H9 (cell line): ENCODE measurements around the gene SLC9A2. TPM values are rescaled to one million over a fixed set of nuclear protein-coding genes. Genes with fewer than 3 reads are reported as not detected.

Source experiments
- DNase-seq: peaks from one replicate; pipeline ENCODE4 v3.0.0-alpha.2; 2017
- H2AFZ ChIP-seq: one replicate; pipeline ENCODE4 v1.6.1; 2013; ENCODE audit warnings: mild to moderate bottlenecking, low read length, control low read depth, moderate library complexity
- H2AK5ac ChIP-seq: 2 replicates; pipeline ENCODE4 v1.6.1; 2013; ENCODE audit warnings: low read length, control low read depth, mixed read lengths; ENCODE audit not compliant: insufficient read length
- H2BK120ac ChIP-seq: one replicate; pipeline ENCODE4 v1.6.1; 2013; ENCODE audit warnings: low read depth, mild to moderate bottlenecking, low read length, control low read depth, inconsistent platforms; ENCODE audit not compliant: poor library complexity, severe bottlenecking
- H2BK12ac ChIP-seq: 2 replicates; pipeline ENCODE4 v1.6.1; 2013; ENCODE audit warnings: low read length, control low read depth, mixed read lengths, low read depth; ENCODE audit not compliant: insufficient read length
- H2BK15ac ChIP-seq: 2 replicates; pipeline ENCODE4 v1.6.1; 2013; ENCODE audit warnings: low read depth, low read length, control low read depth
- H2BK20ac ChIP-seq: one replicate; pipeline ENCODE4 v1.6.1; 2013; ENCODE audit warnings: low read depth, mild to moderate bottlenecking, low read length, control low read depth, inconsistent platforms; ENCODE audit not compliant: poor library complexity, severe bottlenecking
- H2BK5ac ChIP-seq: 2 replicates; pipeline ENCODE4 v1.6.1; 2013; ENCODE audit warnings: low read length, control low read depth, mixed read lengths; ENCODE audit not compliant: insufficient read length
- H3K14ac ChIP-seq: 2 replicates; pipeline ENCODE4 v1.6.1; 2013; ENCODE audit warnings: low read length, control low read depth; ENCODE audit not compliant: insufficient read depth
- H3K18ac ChIP-seq: 2 replicates; pipeline ENCODE4 v1.6.1; 2013; ENCODE audit warnings: low read depth, mild to moderate bottlenecking, mixed read lengths, low read length, control low read depth; ENCODE audit not compliant: insufficient read length
- H3K23ac ChIP-seq: 2 replicates; pipeline ENCODE4 v1.6.1; 2013; ENCODE audit warnings: low read length, control low read depth, mixed read lengths, low read depth; ENCODE audit not compliant: insufficient read length
- H3K23me2 ChIP-seq: 2 replicates; pipeline ENCODE4 v1.6.1; 2013; ENCODE audit warnings: low read depth, mild to moderate bottlenecking, mixed read lengths, low read length, control low read depth; ENCODE audit not compliant: insufficient read length, poor library complexity, severe bottlenecking
- H3K27ac ChIP-seq: 2 replicates; pipeline ENCODE4 v1.5.1; 2013; ENCODE audit warnings: low read length, control low read depth, mixed read lengths, low read depth; ENCODE audit not compliant: insufficient read length
- H3K27me3 ChIP-seq: 2 replicates; pipeline ENCODE4 v1.6.1; 2013; ENCODE audit warnings: low read length, control low read depth, inconsistent platforms; ENCODE audit not compliant: insufficient read depth
- H3K4ac ChIP-seq: 2 replicates; pipeline ENCODE4 v1.6.1; 2013; ENCODE audit warnings: low read depth, mild to moderate bottlenecking, control low read depth, inconsistent platforms, low read length, moderate library complexity
- H3K4me1 ChIP-seq: 2 replicates; pipeline ENCODE4 v1.6.1; 2013; ENCODE audit warnings: low read length, control low read depth, inconsistent platforms; ENCODE audit not compliant: insufficient read depth
- H3K4me2 ChIP-seq: 2 replicates; pipeline ENCODE4 v1.6.1; 2013; ENCODE audit warnings: low read length, control low read depth, mixed read lengths; ENCODE audit not compliant: insufficient read length, insufficient read depth
- H3K56ac ChIP-seq: 2 replicates; pipeline ENCODE4 v1.6.1; 2013; ENCODE audit warnings: low read depth, mild to moderate bottlenecking, mixed read lengths, low read length, control low read depth; ENCODE audit not compliant: insufficient read length
- H3K79me1 ChIP-seq: 2 replicates; pipeline ENCODE4 v1.6.1; 2013; ENCODE audit warnings: low read depth, mild to moderate bottlenecking, moderate library complexity, low read length, control low read depth, inconsistent platforms; ENCODE audit not compliant: insufficient read depth, poor library complexity, severe bottlenecking
- H3K79me2 ChIP-seq: 2 replicates; pipeline ENCODE4 v1.6.1; 2013; ENCODE audit warnings: low read length, control low read depth, inconsistent platforms; ENCODE audit not compliant: insufficient read depth
- H3K9ac ChIP-seq: 2 replicates; pipeline ENCODE4 v1.6.1; 2013; ENCODE audit warnings: low read length, control low read depth, mixed read lengths; ENCODE audit not compliant: insufficient read length; ENCODE audit errors: extremely low read depth
- H3K9me3 ChIP-seq: one replicate; pipeline ENCODE4 v1.6.1; 2013; ENCODE audit warnings: low read depth, low read length, inconsistent platforms; ENCODE audit not compliant: control insufficient read depth
- H3T11ph ChIP-seq: one replicate; pipeline ENCODE4 v1.6.1; 2013; ENCODE audit warnings: mild to moderate bottlenecking, low read length, control low read depth, inconsistent platforms
- H4K20me1 ChIP-seq: one replicate; pipeline ENCODE4 v1.6.1; 2013; ENCODE audit not compliant: control insufficient read depth, insufficient read length, insufficient read depth
- H4K5ac ChIP-seq: 2 replicates; pipeline ENCODE4 v1.6.1; 2013; ENCODE audit warnings: low read depth, mild to moderate bottlenecking, mixed read lengths, low read length, control low read depth; ENCODE audit not compliant: insufficient read length
- H4K8ac ChIP-seq: replicated peaks from 2 replicates; pipeline ENCODE4 v1.6.1; 2013; ENCODE audit warnings: low read length, control low read depth, mixed read lengths, low read depth; ENCODE audit not compliant: insufficient read length
- H4K91ac ChIP-seq: 2 replicates; pipeline ENCODE4 v1.6.1; 2013; ENCODE audit warnings: low read depth, mild to moderate bottlenecking, moderate library complexity, mixed read lengths, low read length, control low read depth; ENCODE audit not compliant: insufficient read length
- H3K27ac Mint-ChIP-seq, 3 experiments: 2 replicates in 2 of 3; 3 replicates in 1 of 3; pipeline ENCODE4 v1.8.0; 2020 to 2021; ENCODE audit warnings: mixed read lengths in 3 of 3, mild to moderate bottlenecking in 1 of 3, moderate library complexity in 1 of 3
- H3K27me3 Mint-ChIP-seq: 2 replicates; pipeline ENCODE4 v1.8.0; 2021; ENCODE audit warnings: low read depth, mild to moderate bottlenecking, moderate library complexity, mixed read lengths
- H3K36me3 Mint-ChIP-seq, 3 experiments: 2 replicates in 2 of 3; 3 replicates in 1 of 3; pipeline ENCODE4 v1.8.0; 2020 to 2021; ENCODE audit warnings: low read depth in 3 of 3, mixed read lengths in 3 of 3; ENCODE audit not compliant: insufficient read depth in 1 of 3
- H3K4me1 Mint-ChIP-seq, 2 experiments: 2 replicates each; pipeline ENCODE4 v1.8.0; 2020; ENCODE audit warnings: mixed read lengths in 2 of 2
- H3K4me3 Mint-ChIP-seq, 2 experiments: 2 replicates in 1 of 2; 3 replicates in 1 of 2; pipeline ENCODE4 v1.8.0; 2020 to 2021; ENCODE audit warnings: mild to moderate bottlenecking in 2 of 2, mixed read lengths in 2 of 2, moderate library complexity in 1 of 2
- H3K9me3 Mint-ChIP-seq, 2 experiments: 2 replicates in 1 of 2; 3 replicates in 1 of 2; pipeline ENCODE4 v1.8.0; 2020; ENCODE audit warnings: mild to moderate bottlenecking in 2 of 2, mixed read lengths in 2 of 2, moderate library complexity in 1 of 2
- WGBS: extraction: QIAGEN DNeasy Blood & Tissue Kit; methylation state at CpG from one replicate; pipeline ENCODE4 v1.1.7; 2013; ENCODE audit warnings: missing lambda C conversion rate, low lambda C conversion rate, mixed read lengths; ENCODE audit not compliant: insufficient read length; ENCODE audit errors: extremely low coverage; 5-methylcytosine and 5-hydroxymethylcytosine counted together
- total RNA-seq: library from RNA; stranded (reverse); gene quantifications from 2 replicates; pipeline ENCODE4 v1.2.1, GENCODE V29; 2021
- TF ChIP-seq, protein P1 (sequence below): fragments of 200-600 bp; sonication (generic); conservative IDR thresholded peaks from 3 replicates; pipeline ENCODE4 v1.8.0; 2021; ENCODE audit warnings: antibody characterized with exemption, mild to moderate bottlenecking

Gene SLC9A2
- total RNA-seq, 1 experiment from 2014 or later = 0.04 TPM

DNA sequence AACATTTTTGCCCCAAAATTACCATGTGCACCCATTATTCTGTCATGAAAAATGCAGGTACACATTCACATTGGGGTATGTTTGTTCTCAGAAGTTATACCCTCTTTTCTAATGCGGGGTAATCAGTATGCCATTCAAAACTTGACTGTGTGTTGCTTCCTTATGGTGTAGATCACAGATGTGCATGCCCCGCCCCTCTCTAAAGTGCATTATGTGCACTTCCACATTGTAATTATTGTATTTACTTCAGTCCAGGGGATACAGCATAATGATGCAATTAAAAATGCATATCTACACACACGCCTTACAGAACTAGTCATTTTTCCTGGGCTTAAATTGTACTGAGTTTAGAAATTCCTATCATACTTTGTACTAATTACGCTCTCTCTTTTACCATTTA lies 48.8 kb downstream of the SLC9A2 start:
- Histone ChIP-seq H3T11ph (no peak overlapping the region), H3K79me2 (no peaks in the 10 kb centered on the region), H2AK5ac (no peak overlapping the region), H2BK15ac (no peak overlapping the region), H3K9ac (no peak overlapping the region), H3K56ac (no peak overlapping the region), H4K91ac (no peak overlapping the region), H3K18ac (no peak overlapping the region), H3K4me1 (no peaks in the 10 kb centered on the region), H3K27me3 (no peaks in the 10 kb centered on the region), H4K5ac (no peak overlapping the region), H3K27ac (no peak overlapping the region), H3K4ac (no peak overlapping the region), H3K14ac (no peak overlapping the region), H2BK120ac (no peak overlapping the region), H2BK5ac (no peak overlapping the region), H4K20me1 (no peaks in the 10 kb centered on the region), H2AFZ (no peak overlapping the region), H2BK20ac (no peak overlapping the region), H3K23me2 (no peaks in the 10 kb centered on the region), H4K8ac (no peak overlapping the region), H2BK12ac (no peak overlapping the region), H3K9me3 (no peaks in the 10 kb centered on the region), H3K23ac (no peak overlapping the region), H3K79me1 (no peaks in the 10 kb centered on the region), H3K4me2 (no peak overlapping the region)
- DNase-seq = no peak
- Mint-ChIP-seq H3K27ac (no peak overlapping the region), H3K4me1 (no peaks in the 10 kb centered on the region), H3K36me3 (no peaks in the 10 kb centered on the region), H3K4me3 (no peak overlapping the region), H3K27me3 (no peaks in the 10 kb centered on the region), H3K9me3 (no peaks in the 10 kb centered on the region; a peak in 1 of 5 replicates)
- WGBS = no CpG with 5 or more reads among the region's 4 CpGs
- TF ChIP-seq, protein P1, sequence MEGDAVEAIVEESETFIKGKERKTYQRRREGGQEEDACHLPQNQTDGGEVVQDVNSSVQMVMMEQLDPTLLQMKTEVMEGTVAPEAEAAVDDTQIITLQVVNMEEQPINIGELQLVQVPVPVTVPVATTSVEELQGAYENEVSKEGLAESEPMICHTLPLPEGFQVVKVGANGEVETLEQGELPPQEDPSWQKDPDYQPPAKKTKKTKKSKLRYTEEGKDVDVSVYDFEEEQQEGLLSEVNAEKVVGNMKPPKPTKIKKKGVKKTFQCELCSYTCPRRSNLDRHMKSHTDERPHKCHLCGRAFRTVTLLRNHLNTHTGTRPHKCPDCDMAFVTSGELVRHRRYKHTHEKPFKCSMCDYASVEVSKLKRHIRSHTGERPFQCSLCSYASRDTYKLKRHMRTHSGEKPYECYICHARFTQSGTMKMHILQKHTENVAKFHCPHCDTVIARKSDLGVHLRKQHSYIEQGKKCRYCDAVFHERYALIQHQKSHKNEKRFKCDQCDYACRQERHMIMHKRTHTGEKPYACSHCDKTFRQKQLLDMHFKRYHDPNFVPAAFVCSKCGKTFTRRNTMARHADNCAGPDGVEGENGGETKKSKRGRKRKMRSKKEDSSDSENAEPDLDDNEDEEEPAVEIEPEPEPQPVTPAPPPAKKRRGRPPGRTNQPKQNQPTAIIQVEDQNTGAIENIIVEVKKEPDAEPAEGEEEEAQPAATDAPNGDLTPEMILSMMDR = no peak
